Endothelial cell of umbilical vein (primary cell): ENCODE measurements around the gene TIA1. TPM values are rescaled to one million over a fixed set of nuclear protein-coding genes. Genes with fewer than 3 reads are reported as not detected.

Experiments used
- BruUV-seq: library from RNA; stranded (reverse); fragments of 400-500 nt; replicated peaks from 2 replicates; lab custom pipeline; 2021; lab: Mats Ljungman, UMichigan
- CTCF ChIA-PET: fragments of 300-600, 350-600 bp; sonication (Branson Sonifier 250); formaldehyde crosslinking; loops from one replicate; lab custom pipeline; 2021; ENCODE audit warnings: antibody characterized with exemption, inconsistent platforms; lab: Charles Lee
- POLR2A ChIA-PET: fragments of 300-600, 350-600 bp; sonication (Branson Sonifier 250); formaldehyde crosslinking; loops from one replicate; lab custom pipeline; 2021; ENCODE audit warnings: antibody characterized with exemption, inconsistent platforms; lab: Charles Lee
- DNase-seq: peaks from one replicate; pipeline ENCODE4 v3.0.0-alpha.2; 2011; ENCODE audit warnings: low read depth, low spot score
- FAIRE-seq: peaks from 2 replicates; lab custom pipeline; 2011; peaks lifted over from hg19 to GRCh38; lab: Jason Lieb, UNC
- H2AFZ ChIP-seq: 2 replicates; pipeline ENCODE4 v1.6.0; 2012; ENCODE audit warnings: low read depth, low read length, control low read depth, inconsistent platforms
- H3K27ac ChIP-seq: 2 replicates; pipeline ENCODE4 v1.5.1; 2011; ENCODE audit warnings: low read depth, mild to moderate bottlenecking, control low read depth, low read length, moderate library complexity; ENCODE audit not compliant: insufficient read depth
- H3K27me3 ChIP-seq, 2 experiments: 2 replicates each; pipeline versions ENCODE4 v1.6.0 to v1.6.1; 2011; ENCODE audit warnings: low read length in 2 of 2, mixed read lengths in 1 of 2; ENCODE audit not compliant: control insufficient read depth in 2 of 2, insufficient read depth in 2 of 2
- H3K36me3 ChIP-seq, 2 experiments: 2 replicates in 1 of 2; 3 replicates in 1 of 2; pipeline ENCODE4 v1.5.1; 2011; ENCODE audit warnings: low read length in 2 of 2, mild to moderate bottlenecking in 1 of 2, moderate library complexity in 1 of 2; ENCODE audit not compliant: control insufficient read depth in 2 of 2, insufficient read depth in 2 of 2; ENCODE audit errors: extremely low read depth in 1 of 2
- H3K4me1 ChIP-seq: 3 replicates; pipeline ENCODE4 v1.5.1; 2011; ENCODE audit warnings: mild to moderate bottlenecking, low read length; ENCODE audit not compliant: control insufficient read depth, insufficient read depth; ENCODE audit errors: extremely low read depth
- H3K4me2 ChIP-seq: 2 replicates; pipeline ENCODE4 v1.6.1; 2011; ENCODE audit warnings: low read length, control low read depth, mixed read lengths; ENCODE audit not compliant: insufficient read depth
- H3K4me3 ChIP-seq, 3 experiments: fragments of 200-600 bp in 1 of 3; sonication (generic), shearing (Covaris generic) in 1 of 3; replicated peaks in 1 of 3; 2 replicates each; pipeline ENCODE4 v1.5.1; 2011 to 2016; ENCODE audit warnings: control low read depth in 3 of 3, low read length in 3 of 3, mild to moderate bottlenecking in 2 of 3, inconsistent platforms in 1 of 3, low read depth in 1 of 3, moderate library complexity in 1 of 3; ENCODE audit not compliant: insufficient read depth in 1 of 3
- H3K79me2 ChIP-seq: 2 replicates; pipeline ENCODE4 v1.6.0; 2012; ENCODE audit warnings: low read length, inconsistent platforms; ENCODE audit not compliant: control insufficient read depth, insufficient read depth
- H3K9ac ChIP-seq: replicated peaks from 2 replicates; pipeline ENCODE3; 2011; ENCODE audit warnings: low read length, control low read depth; ENCODE audit not compliant: insufficient read depth; ENCODE audit errors: extremely low read depth
- H3K9me1 ChIP-seq: replicated peaks from 3 replicates; pipeline ENCODE4 v1.6.0; 2011; ENCODE audit warnings: mild to moderate bottlenecking, low read length; ENCODE audit not compliant: control insufficient read depth, insufficient read depth; ENCODE audit errors: extremely low read depth
- H3K9me3 ChIP-seq: replicated peaks from 2 replicates; pipeline ENCODE4 v1.5.1; 2012; ENCODE audit warnings: low read length, inconsistent platforms; ENCODE audit not compliant: control insufficient read depth, insufficient read depth
- H4K20me1 ChIP-seq: replicated peaks from 2 replicates; pipeline ENCODE3; 2011; ENCODE audit warnings: mild to moderate bottlenecking, low read length; ENCODE audit not compliant: control insufficient read depth, insufficient read depth; ENCODE audit errors: extremely low read depth
- CTCF ChIP-seq, 2 donors: IDR thresholded peaks; 1 replicate in 1 of 2; 2 replicates in 1 of 2; pipeline ENCODE4 v1.5.1; 2011; ENCODE audit warnings: low read length in 2 of 2, mild to moderate bottlenecking in 2 of 2, moderate library complexity in 2 of 2, control low read depth in 1 of 2, inconsistent platforms in 1 of 2, low read depth in 1 of 2; ENCODE audit not compliant: insufficient read depth in 1 of 2; ENCODE audit errors: extremely low read depth in 1 of 2
- EZH2 ChIP-seq: IDR thresholded peaks from 2 replicates; pipeline ENCODE4 v1.6.1; 2012; ENCODE audit warnings: borderline replicate concordance, low read depth, mild to moderate bottlenecking, moderate library complexity, low read length, inconsistent platforms; ENCODE audit not compliant: severe bottlenecking
- FOS ChIP-seq: IDR thresholded peaks from 2 replicates; pipeline ENCODE4 v1.6.1; 2011; ENCODE audit warnings: mild to moderate bottlenecking, low read length, moderate library complexity, borderline replicate concordance; ENCODE audit not compliant: insufficient read depth
- GATA2 ChIP-seq: IDR thresholded peaks from 2 replicates; pipeline ENCODE4 v1.7.0; 2011; ENCODE audit warnings: low read depth, mild to moderate bottlenecking, moderate library complexity, mixed read lengths, low read length; ENCODE audit not compliant: insufficient read length, insufficient read depth
- JUN ChIP-seq: IDR thresholded peaks from 2 replicates; pipeline ENCODE4 v1.6.1; 2011; ENCODE audit warnings: borderline replicate concordance, low read depth; ENCODE audit not compliant: insufficient read length, insufficient read depth
- MAX ChIP-seq: IDR thresholded peaks from 2 replicates; pipeline ENCODE4 v1.6.1; 2011; ENCODE audit not compliant: insufficient read depth, insufficient read length
- MYC ChIP-seq: IDR thresholded peaks from one replicate; pipeline ENCODE4 v1.6.1; 2011; ENCODE audit warnings: mild to moderate bottlenecking, low read depth, low read length
- POLR2A ChIP-seq: IDR thresholded peaks from 2 replicates; pipeline ENCODE4 v1.6.1; 2012; ENCODE audit warnings: low read depth, mild to moderate bottlenecking, control low read depth, low read length
- POLR2AphosphoS5 ChIP-seq: IDR thresholded peaks from 2 replicates; pipeline ENCODE4 v1.6.1; 2012; ENCODE audit warnings: low read depth, mild to moderate bottlenecking, control low read depth, low read length, moderate library complexity; ENCODE audit not compliant: insufficient read depth
- dilution Hi-C: fragments of 300-500 bp; cut with MboI; formaldehyde crosslinking; loops from one replicate; pipeline ENCODE4 v1.15.0; 2019; ENCODE audit warnings: low sequenced_read_pairs; ENCODE audit not compliant: extremely low pct_ligation_motif_present
- intact Hi-C: fragments of 100-400 bp; cut with micrococcal nuclease; formaldehyde crosslinking; loops from one replicate; pipeline ENCODE4 v1.10.0; 2022
- polyA plus RNA-seq, 4 experiments: library from polyadenylated mRNA; depleted of rRNA in 3 of 4; stranded (reverse) in 3 of 4; unstranded in 1 of 4; fragments of >200 nt; gene quantifications; 2 replicates each; pipeline versions ENCODE4 v1.2.1 to v1.2.3, GENCODE V29; 2011 to 2012; ENCODE audit warnings: missing spikeins in 1 of 4
- total RNA-seq: library from RNA; stranded (reverse); gene quantifications from 2 replicates; pipeline ENCODE4 v1.2.3, GENCODE V29; 2021

The TIA1 gene
- total and polyA plus RNA-seq, 2 donors (not counting 3 experiments of a cell fraction or from before 2014, with no cell fraction given) = 60.2 to 163 TPM

GRCh38 chr2:70201831-70202230 lies 46.6 kb downstream of the TIA1 start:
- no peak for FAIRE-seq
- intact Hi-C loops = no loop called here
- POLR2A ChIA-PET = no interaction called here

More at GRCh38 chr2:70201831-70202230, 46.6 kb downstream of the TIA1 start:
- CTCF ChIA-PET = no interaction called here
- dilution Hi-C loops = no loop called here
- H2AFZ ChIP-seq = no peak overlapping the region
- no peaks in the 10 kb centered on the region for H3K27me3 ChIP-seq
- BruUV-seq = no TSS peak
- no peak overlapping the region for H3K4me3 ChIP-seq
- no peaks in the 10 kb centered on the region for H3K79me2 ChIP-seq
- no peaks in the 10 kb centered on the region for H4K20me1 ChIP-seq
- DNase-seq = no peak
- H3K36me3 ChIP-seq = no peaks in the 10 kb centered on the region
- H3K4me2 ChIP-seq = no peak overlapping the region
- H3K9me1 ChIP-seq = no peaks in the 10 kb centered on the region
- no peak overlapping the region for H3K9ac ChIP-seq
- TF ChIP-seq POLR2AphosphoS5 (no peak), EZH2 (no peak), JUN (no peak), MAX (no peak), MYC (no peak), FOS (no peak), GATA2 (no peak), CTCF (IDR thresholded peaks at IDR 0.05; ENCODE audit: extremely low read depth in 1 of 2, insufficient read depth in 1 of 2, low read depth in 1 of 2, low read length in 2 of 2) (no peak), POLR2A (no peak)
- H3K9me3 ChIP-seq = no peaks in the 10 kb centered on the region
- H3K27ac ChIP-seq = no peak overlapping the region
- H3K4me1 ChIP-seq = no peaks in the 10 kb centered on the region
